GM04504 (cell line): ENCODE results near the gene SSUH2.

Experiments used
- DNase-seq: peaks from one replicate; pipeline ENCODE4 v3.0.0-alpha.2; 2012; ENCODE audit warnings: low read depth

Gene SSUH2

DNA sequence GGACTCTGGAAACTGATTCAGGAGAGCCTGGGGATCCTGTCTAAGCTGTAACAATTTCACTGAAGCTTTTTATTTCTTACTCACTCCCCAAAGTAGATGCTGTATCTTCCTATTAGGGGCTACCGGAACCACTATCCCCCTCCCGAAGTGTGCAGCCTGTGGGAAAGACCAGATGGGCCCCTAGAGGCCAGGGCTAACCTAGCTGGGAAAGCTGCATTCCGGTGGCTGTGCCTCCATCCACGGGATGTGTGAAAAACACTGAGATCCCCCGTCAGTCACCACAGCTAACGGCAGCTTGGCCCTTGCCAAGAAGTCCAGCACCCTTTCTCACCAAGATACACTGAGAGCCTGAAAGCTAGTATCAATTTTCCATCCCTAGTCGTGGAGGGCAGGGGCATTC is 3.1 kb downstream of the SSUH2 start:
- DNase-seq = no peak

DNA sequence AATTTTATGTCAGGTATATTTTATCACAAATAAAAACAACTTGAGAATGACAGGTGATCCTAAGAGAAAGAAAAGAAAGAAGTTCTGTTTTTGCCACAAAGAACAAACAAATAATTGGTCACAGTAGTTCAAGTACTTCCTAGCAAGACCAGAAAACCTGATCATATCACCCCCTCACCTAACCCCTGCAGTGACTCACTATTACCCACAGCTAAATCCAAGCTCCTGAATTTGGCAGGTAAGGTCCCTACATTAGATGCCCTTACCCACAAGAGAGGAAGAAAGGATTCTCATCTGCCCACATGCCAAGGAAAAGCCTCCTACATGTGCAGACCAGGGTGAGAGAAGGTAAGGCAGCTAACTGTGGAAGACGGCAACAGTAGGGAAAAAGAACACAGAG is 4.4 kb downstream of the SSUH2 start:
- no peak for DNase-seq

DNA sequence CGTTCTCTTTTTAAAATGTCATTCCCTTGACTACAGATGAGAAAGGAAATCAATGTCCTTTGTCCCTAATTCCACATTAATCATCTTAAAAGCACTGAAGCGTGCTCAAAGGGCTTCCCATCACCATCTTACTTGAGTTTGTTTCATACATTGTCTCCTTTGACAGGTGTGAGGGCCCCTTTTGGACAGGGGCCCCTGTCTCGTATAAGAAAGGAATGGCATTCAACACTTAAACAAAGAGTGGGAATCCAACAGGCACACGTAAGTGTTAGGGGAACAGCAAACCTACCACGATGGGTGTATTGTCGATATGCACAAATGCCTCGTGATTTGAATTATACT is 5.0 kb downstream of the SSUH2 start:
- DNase-seq = no peak

DNA sequence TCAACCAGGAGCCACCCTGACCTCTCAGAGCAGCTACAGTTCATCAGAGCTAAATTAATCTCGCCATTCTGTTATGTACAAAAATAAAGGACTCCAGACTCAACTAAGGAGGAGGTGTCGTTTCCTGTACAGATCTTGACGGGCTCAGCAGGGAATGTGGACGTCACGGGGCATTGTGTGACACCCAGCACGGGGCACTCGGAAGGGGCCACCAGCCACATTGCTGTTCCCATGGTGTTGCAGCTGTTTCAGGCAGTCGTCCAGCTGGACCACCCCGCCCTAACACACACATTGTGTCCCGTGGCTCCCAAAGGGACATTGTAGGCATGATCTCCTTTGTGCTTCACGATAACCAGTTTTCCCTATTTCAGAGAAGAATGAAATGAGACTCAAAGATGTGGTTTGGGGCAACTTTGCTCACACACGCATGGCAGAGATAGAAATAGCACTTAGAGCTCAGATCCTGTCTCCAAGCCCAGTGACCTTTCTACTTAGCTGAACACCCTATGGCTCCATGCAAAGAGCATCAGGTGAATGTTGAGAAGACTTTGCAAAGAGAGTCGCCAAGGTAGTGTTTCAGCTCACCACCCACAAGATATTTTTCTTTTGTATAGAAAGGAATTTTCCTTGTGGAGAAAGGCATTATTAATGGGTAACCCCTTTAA is 5.5 kb downstream of the SSUH2 start:
- DNase-seq = no peak

DNA sequence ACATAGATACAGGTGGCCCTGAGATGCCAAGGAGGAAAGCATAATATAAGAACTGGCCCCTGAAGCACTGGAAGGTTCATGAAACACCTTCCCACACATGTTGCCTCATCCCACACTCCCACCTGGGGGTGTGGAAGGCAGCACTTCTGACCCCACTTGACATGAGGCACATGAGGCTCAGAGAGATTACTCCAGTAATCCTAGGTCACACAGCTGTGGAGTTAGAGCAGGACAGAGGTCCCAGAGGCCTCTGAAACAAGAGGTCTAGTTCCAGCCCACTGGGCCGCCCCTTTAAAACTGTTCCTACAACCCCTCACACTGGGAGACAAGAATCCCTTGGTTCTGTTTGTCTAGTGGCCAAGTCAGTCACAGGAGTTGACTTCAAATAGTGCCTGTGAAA is 7.2 kb downstream of the SSUH2 start:
- no peak for DNase-seq

DNA sequence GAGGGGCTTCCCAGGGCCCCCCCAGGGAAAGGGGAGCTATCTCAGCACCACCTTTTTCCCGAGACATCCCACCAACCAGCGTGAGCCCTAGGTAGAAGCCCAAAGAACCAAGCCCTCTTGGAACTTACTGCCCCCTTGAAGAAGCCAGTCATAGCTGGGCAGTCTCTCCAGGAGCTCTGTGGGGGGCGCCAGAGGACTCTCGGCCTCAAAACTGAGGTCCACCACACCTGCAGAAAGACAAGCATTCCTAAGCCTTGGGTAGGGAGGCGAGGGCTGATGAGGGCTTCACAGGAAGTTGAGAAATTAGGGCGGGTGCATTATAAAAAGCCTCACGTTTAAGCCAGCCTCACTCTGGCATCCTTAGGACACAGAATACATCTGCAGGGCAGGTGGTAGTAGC is 9.0 kb downstream of the SSUH2 start:
- no peak for DNase-seq

DNA sequence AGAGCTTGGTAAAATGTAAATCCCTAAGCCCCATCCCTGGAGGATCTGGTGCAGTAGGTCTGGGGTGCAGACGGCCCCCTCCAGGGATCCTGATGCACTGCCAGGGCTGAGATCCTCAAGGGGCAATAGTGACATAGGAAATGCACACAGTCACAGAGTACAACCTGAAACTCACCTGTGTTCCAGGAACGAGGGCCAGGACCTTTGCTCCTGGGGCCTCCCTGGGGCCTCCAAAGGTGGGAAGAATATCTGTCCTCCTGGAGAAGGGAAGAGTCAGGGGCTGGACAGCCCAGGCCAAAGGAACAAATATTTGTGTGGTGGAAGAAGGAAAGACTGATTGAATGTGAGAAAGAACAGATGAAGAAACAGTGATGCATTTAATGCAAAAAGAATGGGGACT is 9.5 kb downstream of the SSUH2 start:
- no peak for DNase-seq

DNA sequence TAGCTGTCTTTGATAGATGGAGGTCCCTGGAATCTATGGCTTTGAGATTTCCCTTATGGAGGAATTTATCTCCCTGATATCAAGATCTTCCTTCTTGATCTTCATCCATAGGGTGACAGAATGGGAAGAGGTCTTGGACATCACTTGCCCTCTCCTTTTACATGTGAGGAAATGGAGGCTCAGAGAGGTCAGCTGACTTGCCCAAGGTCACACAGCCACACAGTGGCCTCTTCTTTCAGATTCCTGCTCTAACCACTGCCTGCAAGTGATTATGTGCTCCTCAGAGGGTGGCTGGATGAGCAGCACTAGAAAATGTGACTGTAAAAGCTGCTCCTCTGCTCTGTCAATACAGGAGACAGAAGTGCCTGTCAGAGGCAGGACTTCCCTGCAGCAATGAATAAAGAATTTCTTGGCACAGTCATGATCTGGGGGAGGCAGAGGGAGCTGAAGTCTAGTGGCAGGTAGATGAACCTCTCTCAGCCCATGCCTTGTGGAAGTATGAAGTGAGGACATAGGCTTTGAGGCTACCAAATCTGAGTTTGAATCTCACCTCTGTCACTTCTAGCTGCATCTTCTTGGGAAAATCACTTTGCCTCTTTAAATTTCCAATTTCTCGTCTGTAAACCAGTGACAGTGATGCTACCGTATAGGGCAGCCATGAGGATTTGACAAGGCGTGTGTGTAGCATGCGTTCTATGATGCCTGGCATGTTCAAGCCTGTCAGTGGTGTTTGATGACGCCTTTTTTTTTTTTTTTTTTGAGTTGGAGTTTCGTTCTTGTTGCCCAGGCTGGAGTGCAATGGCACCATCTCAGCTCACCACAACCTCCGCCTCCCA is 12.0 kb downstream of the SSUH2 start:
- no peak for DNase-seq

DNA sequence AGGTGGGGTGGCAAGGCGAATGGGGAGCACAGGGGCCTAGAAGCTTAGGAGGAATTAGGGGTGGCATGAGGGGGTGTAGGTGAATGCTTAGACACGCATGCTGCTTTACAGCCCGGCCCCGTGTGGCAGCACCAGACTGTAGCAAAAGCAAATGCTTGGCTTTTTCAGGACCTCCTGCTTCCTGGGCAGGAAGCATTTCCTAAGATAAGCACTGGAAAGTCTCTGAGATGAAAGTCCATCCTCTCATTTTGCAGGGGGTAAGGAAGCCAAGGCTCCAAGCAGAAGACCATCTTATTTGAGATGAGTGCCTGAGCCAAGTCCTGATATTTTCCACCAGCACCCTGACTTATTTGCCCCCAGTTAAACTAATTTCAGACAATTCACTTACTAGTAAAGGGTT is 12.9 kb downstream of the SSUH2 start:
- DNase-seq = no peak

DNA sequence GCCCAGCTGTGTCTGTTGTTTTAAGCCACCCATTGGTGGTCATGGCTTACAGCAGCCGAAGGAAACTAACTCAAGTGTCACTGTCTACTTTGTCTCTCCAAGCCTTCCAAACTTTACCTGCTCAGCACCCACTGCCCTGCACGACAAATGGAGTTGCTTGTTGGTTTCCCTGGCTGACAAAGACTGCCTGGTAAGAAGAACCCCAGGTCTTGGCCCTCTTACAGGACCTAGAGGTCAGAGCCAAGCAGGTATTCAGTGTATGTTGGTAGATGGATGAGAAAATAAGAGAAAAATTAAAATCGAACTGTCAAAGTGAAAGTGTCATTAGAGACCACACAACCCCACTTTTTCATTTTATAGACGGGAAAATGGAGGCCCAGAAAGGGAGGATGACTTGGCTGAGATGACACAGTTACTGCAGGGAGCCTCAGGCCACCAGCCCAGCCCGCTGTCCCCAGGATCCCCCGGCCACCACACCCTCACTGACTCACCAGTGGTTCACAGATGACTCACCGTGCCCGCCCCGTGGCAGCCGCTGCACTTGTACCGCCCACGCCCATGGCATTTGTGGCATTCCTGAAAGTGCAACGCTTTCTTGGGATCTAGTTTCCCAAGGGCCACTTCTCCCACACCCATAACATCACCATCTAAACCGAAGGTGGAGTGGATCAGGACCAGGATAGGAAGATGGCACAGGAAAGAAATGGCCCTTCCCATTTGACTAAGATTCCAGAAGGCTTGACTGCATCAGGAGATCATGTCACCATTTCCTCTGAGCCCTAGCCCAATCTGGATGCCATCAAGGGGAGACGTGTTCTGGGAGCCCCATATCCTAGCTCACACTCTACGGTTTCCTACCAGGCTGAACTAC is 15.2 kb downstream of the SSUH2 start:
- DNase-seq = peak; percentile 55

DNA sequence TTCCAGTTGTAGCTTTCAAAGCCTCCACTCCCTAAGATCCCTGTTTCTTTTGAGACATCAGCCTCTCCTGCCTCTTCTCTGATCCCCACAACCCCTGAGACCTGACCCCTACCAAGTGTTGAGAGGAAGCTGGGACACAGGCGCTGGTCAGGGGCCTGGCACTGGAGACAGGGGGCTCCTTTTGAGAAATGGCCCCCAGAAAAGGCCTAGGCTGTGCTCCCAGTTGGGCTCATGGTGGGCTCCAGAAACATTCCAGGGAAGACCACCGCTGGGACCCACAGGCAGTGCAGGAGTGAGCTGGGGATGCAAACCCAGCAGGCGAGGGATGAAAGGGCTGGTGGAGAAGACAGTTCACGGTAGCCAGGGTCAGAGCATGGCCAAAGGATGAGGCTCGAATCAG is 16.6 kb downstream of the SSUH2 start:
- no peak for DNase-seq

DNA sequence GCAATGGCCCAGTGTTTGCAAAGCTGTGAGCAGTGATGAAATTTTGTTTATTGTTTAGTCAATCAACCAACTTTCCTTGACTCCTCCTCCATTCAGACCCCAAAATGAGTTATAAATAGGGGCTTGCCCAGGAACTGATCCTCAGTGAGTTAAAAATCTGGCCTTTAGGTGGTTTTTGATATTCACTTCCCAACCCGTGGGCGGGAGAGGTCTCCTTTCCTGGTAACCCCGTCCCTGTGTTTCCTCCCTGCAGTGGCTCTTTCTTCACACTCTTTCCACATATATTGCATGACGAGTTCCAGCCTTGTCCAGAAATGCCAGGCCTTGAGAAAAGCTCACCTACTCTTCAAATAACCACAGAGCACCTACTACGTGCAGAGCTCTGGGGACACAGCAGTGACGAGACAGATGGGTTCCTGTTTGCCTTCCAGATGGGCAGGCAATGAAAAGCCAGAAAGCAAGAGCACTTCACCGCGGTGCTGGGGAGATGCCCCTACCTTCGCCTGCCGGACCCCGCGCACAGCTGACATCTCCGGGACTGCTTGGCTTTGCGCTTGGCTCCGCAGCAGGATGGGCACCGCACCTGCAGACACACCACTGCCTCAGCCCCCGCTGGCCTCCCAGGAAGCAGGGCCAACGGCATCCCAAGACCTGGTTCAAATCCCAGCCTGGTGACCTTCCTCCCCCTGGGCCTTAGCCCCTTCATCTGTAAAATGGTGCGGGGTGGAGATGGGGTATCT is 17.2 kb downstream of the SSUH2 start:
- DNase-seq = no peak

DNA sequence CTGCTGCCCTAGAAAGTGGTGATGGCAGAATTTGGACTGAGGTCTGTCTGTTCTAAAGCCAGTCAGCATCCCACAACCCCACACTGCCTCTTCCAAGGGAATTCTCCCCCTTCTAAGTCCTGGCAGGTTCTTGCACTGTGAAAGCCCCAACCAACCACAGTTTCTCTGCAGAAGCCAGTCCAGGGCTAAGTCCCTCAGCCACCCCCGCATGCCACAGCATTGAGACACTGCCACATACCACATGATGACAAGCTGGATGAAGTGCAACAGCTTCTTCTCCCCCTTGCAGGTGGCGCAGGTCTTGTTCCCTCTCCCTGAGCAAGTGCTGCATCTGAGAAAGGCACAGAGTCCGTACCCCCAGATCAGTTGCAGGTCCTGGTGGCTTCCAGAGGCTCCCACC is 18.6 kb downstream of the SSUH2 start:
- no peak for DNase-seq

DNA sequence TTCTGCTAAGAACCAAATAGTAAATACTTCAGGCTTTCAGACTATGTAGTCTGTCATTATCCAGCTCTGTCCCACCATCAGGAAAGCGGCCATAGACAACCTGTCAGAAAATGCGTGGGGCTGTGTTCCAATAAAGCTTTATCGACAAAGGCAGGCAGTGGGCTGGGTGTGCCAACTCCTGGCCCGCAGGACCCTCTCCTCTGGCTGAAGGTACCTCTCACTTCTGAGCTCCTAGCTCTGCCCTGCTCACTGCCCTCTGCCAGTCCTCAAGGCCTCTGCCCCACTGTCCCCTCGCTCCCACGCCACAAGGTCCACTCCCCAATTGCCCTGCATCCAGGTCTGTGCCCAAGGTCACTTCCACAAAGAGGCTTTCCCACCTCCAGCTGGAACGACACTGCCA is 20.0 kb downstream of the SSUH2 start:
- DNase-seq = no peak

DNA sequence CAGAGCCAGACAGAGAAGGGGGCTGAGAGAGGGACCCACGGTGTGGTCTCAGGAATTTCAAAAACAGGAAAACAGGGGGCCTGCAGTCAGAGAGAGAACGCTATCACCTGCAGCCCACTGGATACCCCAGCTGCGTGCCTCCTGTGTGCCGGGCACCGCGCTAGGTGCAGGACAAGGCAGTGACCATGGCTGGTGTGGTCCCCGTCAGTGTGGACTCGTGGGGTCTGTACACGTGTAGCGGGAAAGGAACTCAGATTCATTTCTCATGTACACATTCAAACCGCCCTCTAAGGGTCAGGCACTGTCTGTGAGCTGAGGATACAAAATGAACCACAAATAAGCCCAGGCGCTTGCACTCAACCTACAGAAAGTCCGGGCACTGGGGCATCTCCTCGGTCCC is 20.9 kb downstream of the SSUH2 start:
- no peak for DNase-seq

DNA sequence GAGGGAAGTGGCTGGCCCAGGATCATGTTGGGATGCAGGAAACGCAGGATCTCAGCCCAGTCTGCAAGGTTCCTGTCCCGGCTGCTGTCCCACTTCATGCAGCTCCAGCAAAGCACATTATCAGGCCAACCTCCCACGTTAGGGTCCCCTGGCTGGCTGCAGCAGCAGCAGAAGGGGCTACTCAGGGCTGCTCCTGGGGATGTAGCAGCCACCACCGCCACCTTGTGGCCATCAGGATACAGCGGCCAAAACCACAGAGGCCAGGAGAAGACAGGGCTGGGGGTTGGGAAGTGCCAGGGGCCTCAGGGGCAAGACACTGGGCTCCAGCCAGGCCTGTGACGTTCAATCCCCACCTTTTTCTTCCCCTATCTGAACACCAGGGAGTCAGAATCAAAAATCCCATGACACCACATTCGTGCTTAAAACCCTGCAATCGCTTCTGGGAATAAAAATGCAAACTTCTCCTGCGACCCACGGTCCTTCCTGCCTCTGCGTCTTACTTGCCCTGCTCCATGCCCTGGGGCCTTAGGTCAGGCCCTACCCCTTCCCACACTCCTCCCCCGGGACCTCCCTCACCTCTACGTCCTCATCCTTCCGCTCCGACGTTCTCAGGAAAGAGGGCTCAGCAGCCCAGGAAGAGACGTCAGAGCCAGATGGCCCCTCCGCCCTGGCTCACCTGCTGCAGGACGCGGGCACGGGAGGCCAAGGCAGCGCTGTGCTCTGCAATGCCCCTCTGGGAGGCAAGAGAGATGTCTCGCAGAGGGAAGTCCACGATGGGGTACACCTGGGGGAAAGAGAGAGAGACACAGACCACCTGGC is 21.5 kb downstream of the SSUH2 start:
- no peak for DNase-seq

DNA sequence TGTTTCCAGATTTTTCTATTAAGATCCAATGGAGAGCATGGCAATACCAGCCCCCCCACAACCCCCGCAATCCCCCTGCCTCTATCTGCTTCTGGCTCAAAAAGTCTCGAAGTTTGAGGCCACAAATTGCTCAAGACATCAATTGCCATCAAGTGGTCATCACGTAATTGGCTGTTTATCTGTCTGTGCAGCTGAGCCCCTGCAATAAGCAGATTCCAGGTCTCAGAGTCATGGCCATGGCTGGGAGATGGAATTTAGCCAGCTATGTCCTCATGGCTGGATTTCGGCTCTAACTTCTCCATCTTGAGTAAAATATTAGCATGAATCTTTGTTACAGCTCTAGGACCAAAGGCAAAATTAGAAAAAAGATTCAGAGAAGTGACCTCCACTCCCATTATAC is 22.7 kb downstream of the SSUH2 start:
- peak; percentile 86 for DNase-seq

DNA sequence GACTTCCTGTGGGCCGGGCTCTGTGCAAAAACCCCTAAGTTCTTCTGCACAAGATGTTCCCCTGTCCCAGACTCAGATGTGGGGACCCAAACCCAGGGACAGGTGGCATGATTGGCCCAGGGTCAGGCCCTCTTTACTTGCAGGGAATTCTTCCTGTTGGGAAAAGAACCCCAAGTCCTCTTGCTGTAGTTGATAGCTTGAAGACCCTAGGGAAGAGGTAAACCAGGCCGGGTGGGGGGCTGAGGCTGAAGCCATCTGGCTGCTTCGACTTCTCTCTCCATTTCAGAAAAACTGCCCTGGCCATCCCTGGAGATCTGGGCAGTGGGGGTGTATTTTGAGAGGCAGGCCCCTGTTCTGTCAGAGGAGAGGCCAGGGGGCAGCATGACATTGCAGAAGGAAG is 23.5 kb downstream of the SSUH2 start:
- DNase-seq = no peak

DNA sequence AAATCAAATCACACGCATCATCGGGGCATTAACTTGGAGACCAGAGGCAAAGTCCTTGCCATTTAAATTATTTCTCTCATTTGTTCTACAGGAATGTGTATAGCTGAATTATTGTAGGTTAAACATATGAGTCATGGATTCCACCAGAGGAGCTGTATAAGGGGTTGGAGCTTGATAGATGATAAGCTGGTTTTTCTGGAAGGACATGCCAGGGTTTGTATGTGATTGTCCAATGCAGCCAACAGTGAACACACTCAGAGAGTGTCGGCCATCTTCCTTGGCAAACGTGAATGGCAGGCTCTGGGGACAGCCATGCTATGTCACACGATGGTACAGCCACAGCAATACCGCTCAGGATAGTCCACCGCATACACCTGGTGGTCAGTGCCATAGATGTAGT is 25.1 kb downstream of the SSUH2 start:
- DNase-seq = no peak

DNA sequence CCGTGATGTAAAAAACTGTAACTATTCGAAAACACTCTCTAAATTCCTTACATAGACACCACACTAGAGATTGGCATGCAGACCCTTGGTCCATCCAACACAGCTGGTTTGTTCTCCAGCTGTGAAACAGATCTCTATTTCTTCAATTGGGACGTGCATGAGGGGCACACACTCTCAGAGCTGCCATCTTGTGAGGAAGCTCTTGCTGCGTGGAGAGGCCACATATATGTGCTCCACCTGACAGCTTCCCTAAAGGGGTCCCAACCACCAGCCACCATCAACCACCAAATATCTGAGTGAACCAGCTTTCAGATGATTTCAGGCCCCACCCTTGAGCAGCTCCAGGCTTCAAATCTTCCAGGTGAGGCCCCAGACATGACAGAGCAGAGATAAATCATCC is 25.6 kb downstream of the SSUH2 start:
- DNase-seq = no peak

DNA sequence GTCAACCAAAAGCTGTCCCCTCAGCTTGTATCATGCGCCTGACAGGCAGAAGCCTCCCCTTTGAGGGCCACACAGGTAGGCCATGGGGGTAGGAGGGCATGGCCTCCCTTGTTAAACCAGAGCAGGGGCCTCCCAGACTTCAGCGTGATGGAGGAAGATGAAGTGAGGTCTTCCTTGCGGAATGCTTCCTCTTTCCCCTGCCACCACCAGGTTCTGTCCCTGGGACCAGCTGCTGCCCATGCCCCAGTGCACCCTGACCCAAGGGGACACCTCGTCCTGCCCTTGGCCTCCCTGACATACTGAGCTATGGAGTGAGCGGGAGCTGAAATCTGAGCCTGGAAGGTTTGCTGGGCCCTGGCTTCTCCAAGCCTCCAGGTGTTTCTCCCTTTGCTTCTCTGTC is 26.7 kb downstream of the SSUH2 start:
- no peak for DNase-seq
